GM12865 (cell line): ENCODE measurements around the gene WDR44.

Source experiments
- DNase-seq: peaks from one replicate; pipeline ENCODE4 v3.0.0; 2010; ENCODE audit warnings: low read depth
- H3K4me3 ChIP-seq: 2 replicates; pipeline ENCODE4 v1.5.1; 2011; ENCODE audit warnings: mild to moderate bottlenecking, low read depth, low read length, control low read depth
- TF ChIP-seq, protein P1 (sequence below): IDR thresholded peaks from 2 replicates; pipeline ENCODE4 v1.5.1; 2011; ENCODE audit warnings: low read length, control low read depth, low read depth, inconsistent platforms; ENCODE audit not compliant: insufficient read depth; ENCODE audit errors: missing control alignments

WDR44 gene

DNA sequence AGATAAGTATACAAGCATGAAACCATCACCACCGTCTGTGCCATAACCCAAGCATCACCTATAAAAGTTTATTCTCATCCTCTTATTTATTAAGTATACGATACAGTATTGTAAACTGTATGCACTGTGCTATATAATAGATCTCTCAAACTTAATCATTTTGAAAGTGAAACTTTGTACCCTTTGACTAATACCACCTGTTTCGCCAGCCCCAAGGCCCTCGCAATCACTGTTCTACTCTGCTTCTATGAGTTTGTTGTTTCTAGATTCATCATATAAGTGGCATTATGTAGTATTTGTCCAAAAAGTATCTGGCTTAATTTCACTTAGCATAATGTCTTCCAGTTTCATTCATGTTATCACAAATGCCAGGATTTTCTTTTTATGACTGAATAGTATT lies 77.7 kb downstream of the WDR44 start:
- no peak overlapping the region for H3K4me3 ChIP-seq
- peak; percentile 54 for DNase-seq

DNA sequence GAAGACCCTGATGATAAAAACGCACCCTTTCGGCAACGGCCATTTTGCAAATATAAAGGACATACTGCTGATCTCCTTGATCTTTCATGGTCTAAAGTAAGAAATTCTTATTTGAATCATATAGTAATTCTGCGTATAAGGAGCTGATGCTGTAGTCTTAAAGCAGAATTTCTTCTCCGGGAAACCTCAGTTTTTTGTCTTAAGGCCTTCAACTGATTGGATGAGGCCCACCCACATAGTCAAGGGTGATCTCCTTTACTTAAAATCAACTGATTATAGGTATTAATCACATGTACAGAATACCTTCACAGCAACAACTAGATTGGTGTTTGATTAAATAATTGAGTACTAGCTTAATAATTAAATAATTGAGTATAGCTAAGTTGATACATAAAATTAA lies 86.9 kb downstream of the WDR44 start:
- TF ChIP-seq, protein P1, sequence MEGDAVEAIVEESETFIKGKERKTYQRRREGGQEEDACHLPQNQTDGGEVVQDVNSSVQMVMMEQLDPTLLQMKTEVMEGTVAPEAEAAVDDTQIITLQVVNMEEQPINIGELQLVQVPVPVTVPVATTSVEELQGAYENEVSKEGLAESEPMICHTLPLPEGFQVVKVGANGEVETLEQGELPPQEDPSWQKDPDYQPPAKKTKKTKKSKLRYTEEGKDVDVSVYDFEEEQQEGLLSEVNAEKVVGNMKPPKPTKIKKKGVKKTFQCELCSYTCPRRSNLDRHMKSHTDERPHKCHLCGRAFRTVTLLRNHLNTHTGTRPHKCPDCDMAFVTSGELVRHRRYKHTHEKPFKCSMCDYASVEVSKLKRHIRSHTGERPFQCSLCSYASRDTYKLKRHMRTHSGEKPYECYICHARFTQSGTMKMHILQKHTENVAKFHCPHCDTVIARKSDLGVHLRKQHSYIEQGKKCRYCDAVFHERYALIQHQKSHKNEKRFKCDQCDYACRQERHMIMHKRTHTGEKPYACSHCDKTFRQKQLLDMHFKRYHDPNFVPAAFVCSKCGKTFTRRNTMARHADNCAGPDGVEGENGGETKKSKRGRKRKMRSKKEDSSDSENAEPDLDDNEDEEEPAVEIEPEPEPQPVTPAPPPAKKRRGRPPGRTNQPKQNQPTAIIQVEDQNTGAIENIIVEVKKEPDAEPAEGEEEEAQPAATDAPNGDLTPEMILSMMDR: no peak
- DNase-seq: no peak
- no peak overlapping the region for H3K4me3 ChIP-seq

More for the DNA sequence above, 77.7 kb downstream of the WDR44 start:
- TF ChIP-seq, protein P1: no peak

DNA sequence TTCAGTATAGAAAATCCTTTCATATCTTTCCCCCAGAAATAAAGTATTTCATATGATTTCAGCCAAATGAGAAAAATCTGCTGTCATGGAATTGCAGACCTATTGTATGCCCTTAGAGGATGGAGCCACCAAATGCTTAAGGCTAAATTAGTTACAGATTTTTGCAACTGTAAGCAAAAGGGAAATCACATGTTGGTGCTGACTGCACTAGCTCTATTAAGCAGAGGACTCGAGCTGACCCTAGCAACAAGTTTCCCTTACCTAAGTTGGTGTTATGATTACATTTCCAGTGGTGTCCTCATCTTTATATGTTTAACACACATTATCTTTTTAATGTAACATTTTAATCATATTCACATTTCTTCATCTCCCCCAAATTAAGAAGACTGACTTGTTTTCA lies 91.4 kb downstream of the WDR44 start:
- DNase-seq: no peak
- H3K4me3 ChIP-seq: no peak overlapping the region
- TF ChIP-seq, protein P1: no peak

DNA sequence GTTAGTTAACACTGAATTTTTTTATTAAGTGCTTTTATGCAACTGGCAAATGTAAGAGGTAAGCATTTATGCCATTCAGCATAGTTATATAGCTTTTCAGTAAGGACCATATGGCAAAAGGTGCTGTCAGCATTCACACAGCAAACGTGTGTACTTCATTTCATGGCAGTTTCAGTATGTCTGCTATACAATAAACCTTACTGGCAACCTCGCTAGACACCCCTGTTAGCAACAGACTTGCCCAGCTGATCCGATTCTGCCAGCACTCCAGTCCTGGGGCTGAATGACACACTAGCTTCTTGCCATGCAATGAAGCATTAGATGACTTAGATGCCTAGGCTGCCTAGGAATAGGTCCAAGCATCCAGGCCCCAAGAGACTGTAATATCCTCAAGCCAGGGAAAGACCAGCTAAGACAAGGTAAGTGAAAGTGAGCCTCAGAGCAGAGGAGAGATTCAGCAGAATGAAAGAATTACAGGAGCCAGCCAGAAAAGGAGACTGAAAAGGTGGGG lies 102.4 kb downstream of the WDR44 start:
- TF ChIP-seq, protein P1: no peak
- no peak for DNase-seq
- H3K4me3 ChIP-seq: no peak overlapping the region

DNA sequence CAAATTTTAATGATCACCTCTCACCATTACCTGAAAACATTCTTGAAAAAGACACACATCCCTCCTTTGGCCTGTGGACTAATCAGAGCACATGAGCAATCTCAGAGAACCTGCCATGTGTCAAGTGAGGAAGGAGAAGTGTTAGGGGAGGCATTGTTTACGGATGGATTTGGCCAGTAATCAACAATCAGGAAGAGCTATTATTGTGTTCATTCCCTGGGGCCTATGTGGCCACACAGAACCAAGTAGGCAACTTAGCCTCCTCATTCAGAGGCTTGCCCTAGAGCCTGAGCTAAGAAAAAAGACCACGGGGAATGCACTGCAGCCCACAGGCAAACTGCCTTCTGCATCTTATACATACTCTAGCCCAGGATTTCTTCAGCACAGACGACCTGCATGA lies 109.1 kb downstream of the WDR44 start:
- H3K4me3 ChIP-seq: no peak overlapping the region
- no peak for DNase-seq
- TF ChIP-seq, protein P1: no peak

DNA sequence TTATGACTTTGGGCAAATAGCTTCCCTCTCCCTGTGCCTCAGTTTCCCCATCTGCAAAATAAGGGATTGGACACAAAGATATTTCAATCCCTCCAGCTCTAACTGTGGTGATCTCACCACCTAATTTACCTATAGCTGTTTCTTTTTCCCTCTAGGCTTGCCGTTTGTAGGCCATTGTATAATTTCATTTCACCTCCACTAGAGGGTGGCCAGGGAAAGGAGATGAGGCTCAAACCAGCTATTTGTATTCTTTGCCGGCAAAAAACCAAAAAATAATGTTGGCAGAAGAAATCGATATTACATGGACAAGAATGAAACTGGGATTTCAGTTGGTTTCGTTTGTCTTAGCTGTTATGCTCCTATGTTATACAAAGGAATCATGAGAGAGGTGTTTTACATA lies 113.6 kb downstream of the WDR44 start:
- no peak overlapping the region for H3K4me3 ChIP-seq
- DNase-seq: peak; percentile 44
- TF ChIP-seq, protein P1: peak; percentile 41

DNA sequence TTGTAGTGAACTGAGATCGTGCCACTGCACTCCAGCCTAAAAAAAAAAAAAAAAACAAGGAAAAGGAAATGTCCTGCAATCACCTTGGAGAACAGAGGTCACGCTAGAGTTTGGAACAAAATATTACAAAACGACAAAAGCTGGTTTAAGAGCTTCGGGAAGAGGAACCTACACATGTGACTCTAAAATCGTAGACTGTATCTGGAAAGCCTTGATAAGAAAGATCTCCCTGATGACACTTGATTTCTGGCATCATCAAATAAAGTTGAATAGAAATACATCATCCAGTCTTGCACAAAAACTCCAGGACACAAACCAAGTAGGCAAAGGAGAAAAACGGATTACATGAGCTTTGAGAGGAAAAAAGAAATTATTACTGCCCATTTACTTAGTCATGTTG lies 118.6 kb downstream of the WDR44 start:
- DNase-seq: no peak
- H3K4me3 ChIP-seq: no peak overlapping the region
- TF ChIP-seq, protein P1: no peak
